Measurements from ENCODE around the gene CCDC197.

CCDC197 gene

GRCh38 chr14:93980456-93981201, 16.5 kb upstream of the CCDC197 start:
- DNase-seq, result no peak

GRCh38 chr14:93981316-93982229, 15.5 kb upstream of the CCDC197 start:
- no peak for DNase-seq

- DNase-seq, result no peak
These were observed 14.7 kb upstream of the CCDC197 start for GRCh38 chr14:93982230-93983007.

- no peak for DNase-seq
These were observed 13.0 kb upstream of the CCDC197 start for GRCh38 chr14:93984070-93984469.

- DNase-seq, result no peak
These were observed 12.1 kb upstream of the CCDC197 start for GRCh38 chr14:93984987-93985410.

DNA sequence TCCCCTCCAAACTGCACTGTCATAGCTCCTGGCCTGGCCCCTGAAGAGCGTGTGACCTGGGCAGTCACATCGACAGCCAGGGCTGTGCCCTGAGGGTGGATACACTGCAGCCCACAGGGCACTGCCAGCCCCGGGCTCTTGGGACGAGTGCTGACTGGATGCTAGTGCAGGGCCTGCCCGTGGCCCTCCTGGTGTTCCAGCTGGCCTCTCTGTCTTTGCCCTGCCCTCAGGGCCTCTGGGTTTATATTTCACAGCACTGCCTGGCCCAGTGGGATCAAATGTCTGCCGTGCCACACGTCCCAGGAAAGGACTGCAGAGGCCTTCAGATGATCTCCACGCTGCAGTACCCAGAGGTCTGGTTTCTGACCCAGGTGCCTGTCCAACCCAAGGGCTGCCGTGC, 10.1 kb upstream of the CCDC197 start:
- no peak for DNase-seq

GRCh38 chr14:93987376-93987775, 9.7 kb upstream of the CCDC197 start:
- DNase-seq, result no peak

DNA sequence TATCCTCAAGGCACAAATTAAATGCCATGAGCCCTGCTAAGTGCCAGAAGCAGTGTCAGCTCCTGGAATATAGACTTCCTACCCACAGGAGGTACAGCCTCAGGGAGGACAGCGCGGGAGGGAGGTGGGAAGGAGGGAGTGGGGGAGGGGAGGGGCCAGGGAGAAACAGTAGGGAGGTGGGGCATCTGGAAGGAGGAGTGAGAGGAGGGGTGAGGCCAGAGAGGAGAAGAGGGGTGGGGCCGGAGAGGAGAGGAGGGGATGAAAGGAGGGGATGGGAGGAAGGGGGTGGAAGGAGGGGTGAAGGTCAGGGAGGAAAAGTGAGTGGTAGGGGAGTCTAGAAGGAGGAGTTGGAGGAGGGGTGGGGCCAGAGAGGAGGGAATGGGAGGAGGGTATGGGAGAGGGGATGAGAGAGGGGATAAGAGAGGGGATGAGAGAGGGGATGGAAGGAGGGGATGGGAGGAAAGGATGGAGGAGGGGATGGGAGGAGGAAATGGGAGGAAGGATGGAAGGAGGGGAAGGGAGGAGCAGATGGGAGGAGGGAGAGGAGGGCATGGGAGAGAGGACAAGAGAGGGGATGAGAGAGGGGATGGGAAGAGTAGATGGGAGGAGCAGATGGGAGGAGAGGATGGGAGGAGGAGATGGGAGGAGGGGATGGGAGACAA, 9.2 kb upstream of the CCDC197 start:
- no peak for DNase-seq

- DNase-seq, result peak; percentile 9
These were observed 7.2 kb upstream of the CCDC197 start for GRCh38 chr14:93989939-93990338.

- no peak for DNase-seq
These were observed 5.9 kb upstream of the CCDC197 start for GRCh38 chr14:93991212-93991611.

DNA sequence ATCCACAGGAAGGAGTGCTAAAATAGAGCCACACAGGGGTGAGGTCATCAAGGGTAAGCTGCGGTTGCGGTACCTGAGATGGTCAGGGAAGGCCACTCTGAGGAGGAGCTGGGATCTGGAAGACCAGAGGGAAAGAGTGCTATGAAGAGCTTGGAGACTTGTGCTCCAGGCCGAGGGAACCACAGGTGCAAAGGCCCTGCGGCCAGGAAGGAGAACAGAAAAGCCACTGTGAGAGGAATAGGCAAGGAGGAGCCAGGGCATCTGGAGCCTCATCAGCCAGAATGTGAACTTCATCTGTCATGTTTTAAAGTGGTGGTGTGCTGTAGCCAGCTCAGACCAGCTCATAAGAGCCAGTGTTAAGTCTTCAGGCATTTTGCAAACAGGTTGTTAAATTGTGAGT, 5.5 kb upstream of the CCDC197 start:
- no peak for DNase-seq

DNA sequence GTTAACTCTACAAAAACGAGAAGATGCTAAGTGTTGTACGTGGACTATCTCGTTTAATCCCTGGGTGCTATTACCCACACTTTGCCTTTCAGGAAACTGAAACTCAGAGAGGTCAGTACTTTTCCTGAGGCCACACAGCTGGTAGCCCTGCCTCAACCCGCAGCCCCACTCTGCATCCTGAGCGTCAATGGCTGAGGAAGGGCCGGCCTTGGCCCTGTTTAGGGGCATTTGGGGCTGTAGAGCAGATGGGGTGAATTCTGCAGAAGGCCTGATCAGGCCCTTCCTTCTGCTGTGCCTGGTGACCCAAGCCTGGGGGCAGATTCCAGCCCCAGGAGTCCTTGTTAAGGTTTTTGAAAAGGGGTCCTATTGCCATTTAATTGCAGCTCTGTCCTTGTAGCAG, 3.7 kb upstream of the CCDC197 start:
- no peak for DNase-seq

GRCh38 chr14:93994919-93995682, 2.0 kb upstream of the CCDC197 start:
- DNase-seq, result no peak

- no peak for DNase-seq
These were observed 888 bp upstream of the CCDC197 start for GRCh38 chr14:93996130-93996695.

- no peak for DNase-seq
These were observed 1.1 kb downstream of the CCDC197 start for GRCh38 chr14:93997916-93998870.

DNA sequence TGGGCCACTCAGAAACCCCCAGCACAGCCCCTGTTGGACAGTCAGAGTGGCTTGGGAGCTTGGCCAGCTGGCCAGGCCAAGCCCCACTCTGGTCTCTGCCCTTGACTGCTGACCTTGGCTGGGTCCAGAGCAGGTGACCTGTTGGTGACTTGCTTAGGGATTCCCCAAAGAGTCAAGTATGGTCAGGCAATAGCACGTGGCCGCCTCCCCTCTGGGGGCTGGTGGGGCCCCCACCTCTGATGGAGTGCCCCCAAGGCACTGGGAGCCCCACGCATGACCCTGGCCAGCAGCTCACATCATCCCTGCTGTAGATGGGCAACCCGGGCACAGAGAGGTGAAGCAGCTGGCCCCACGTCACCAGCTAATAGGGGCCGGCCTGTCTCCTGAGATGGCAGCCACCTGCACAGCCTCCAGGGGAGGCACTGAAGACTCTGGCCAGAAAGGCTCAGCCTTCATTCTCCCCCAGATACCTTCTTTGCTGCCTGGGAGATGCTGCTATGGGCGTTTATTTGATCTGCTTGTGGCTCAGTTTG, 1.8 kb downstream of the CCDC197 start:
- no peak for DNase-seq

GRCh38 chr14:93999573-93999972, 2.5 kb downstream of the CCDC197 start:
- DNase-seq, result no peak

DNA sequence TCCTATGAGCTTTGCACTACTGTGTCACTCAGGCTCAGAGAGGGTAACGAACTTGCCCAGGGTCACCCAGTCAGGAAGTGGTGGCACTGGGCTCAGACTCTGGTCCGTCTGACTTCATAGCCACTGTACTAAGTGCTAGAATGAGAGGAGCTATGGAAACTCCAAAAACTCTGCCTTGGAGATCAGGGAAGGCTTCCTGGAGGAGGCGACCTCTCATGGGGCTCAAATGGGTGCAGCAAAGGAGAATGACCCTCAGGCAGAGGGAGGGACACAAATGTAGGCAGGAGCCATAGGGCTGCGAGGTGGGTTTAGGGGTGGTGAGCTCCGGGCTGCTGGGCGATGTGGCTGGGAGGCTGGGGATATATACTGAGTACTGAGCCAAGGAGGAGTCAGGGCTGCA, 3.2 kb downstream of the CCDC197 start:
- DNase-seq, result no peak

DNA sequence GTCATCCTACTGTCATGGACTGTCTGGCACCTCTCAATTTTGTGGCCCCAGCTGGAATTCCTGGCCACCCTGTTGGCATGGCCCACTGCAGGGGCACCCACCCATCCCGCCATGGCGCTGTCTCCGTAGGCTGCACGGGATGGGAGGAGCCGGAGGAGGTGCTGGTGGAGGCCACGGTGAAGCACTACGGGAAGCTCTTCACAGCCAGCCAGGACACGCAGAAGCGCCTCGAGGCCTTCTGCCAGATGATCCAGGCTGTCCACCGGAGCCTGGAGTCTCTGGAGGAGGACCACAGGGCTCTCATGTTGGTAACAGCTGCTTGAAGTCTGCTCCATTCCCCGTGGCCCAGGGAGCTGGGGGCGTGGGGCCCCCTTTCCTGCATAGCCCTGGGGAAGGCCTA, 3.9 kb downstream of the CCDC197 start:
- no peak for DNase-seq

Data from NCI-H748 treated with DMSO at 0.1 percent for 48 hours (cell line).